HG03196 (cell line): Measurements from ENCODE around the gene HIRA.

ENCODE experiments used
- ATAC-seq: cut with Tn5 transposase; IDR thresholded peaks from one replicate; pipeline ENCODE4 v1.9.1; 2021; ENCODE audit not compliant: unreplicated experiment

Gene HIRA, protein sequence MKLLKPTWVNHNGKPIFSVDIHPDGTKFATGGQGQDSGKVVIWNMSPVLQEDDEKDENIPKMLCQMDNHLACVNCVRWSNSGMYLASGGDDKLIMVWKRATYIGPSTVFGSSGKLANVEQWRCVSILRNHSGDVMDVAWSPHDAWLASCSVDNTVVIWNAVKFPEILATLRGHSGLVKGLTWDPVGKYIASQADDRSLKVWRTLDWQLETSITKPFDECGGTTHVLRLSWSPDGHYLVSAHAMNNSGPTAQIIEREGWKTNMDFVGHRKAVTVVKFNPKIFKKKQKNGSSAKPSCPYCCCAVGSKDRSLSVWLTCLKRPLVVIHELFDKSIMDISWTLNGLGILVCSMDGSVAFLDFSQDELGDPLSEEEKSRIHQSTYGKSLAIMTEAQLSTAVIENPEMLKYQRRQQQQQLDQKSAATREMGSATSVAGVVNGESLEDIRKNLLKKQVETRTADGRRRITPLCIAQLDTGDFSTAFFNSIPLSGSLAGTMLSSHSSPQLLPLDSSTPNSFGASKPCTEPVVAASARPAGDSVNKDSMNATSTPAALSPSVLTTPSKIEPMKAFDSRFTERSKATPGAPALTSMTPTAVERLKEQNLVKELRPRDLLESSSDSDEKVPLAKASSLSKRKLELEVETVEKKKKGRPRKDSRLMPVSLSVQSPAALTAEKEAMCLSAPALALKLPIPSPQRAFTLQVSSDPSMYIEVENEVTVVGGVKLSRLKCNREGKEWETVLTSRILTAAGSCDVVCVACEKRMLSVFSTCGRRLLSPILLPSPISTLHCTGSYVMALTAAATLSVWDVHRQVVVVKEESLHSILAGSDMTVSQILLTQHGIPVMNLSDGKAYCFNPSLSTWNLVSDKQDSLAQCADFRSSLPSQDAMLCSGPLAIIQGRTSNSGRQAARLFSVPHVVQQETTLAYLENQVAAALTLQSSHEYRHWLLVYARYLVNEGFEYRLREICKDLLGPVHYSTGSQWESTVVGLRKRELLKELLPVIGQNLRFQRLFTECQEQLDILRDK

DNA sequence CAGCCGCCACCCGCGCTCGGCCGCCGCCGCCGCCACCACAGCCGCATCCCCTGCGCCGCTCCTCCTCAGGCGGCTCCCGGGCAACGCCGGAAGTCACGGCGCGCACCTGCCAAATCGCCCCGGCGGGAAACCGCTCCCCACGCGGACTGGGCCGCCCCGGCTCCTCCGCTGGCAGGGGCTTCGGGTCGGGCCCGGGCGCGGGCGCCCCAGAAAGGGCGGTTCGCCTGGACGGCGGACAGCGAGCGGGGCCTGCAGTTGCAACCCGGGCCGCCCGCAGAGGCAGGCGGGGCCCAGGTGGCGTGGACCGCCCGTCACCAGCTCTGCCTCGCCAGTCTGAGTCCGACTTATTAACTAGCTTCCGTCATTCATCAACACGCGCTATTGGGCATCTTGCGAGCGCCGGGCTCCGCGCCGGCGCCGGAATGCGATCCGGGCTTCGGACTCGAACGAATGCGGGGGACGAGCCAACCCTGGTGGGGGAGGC lies at the start of gene HIRA:
Gene HIRA (minus strand): TSS at position 85 of the 484 bp plus-strand sequence. CDS start 257 bp downstream, outside the sequence.
- ATAC-seq = peak; percentile 39

DNA sequence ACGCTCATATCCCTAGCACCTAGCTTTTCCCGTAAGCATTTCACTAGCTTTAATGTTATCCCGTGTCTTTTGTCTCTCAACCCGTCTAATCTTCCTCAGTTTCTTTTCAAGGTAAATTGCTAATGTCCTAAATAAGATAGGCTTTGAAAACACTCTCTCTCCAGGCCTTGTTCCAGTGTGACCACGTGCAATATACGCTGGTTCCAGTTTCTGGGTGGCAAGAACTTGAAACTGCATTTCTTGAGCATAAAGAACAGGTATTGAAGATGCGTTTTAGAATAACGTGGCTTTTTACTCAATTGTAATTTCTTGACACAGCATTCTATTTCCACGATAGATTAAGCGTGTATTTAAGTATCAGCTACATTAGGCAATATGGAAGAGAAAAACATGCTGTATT lies 49.3 kb upstream of the HIRA start:
- ATAC-seq = no peak

DNA sequence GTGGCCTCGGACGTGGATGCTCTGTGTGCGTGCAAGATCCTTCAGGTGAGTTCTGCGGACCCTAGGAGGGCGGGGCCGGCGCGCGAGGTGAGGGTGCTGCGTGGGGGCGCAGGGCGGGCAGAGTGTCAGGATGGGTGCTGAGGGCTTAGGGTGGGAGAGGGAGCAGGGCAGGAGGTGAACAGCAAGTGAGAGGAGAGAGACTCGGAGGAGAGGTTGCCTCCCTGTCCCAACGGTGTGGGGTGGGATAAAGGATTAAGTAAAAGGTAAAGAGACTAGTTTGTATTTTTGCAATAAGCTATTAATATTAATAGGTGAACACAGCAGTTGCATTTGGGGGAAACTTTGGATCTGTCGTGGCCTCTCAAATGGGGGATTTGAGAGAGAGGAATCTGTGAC lies 48.6 kb upstream of the HIRA start:
- no peak for ATAC-seq

DNA sequence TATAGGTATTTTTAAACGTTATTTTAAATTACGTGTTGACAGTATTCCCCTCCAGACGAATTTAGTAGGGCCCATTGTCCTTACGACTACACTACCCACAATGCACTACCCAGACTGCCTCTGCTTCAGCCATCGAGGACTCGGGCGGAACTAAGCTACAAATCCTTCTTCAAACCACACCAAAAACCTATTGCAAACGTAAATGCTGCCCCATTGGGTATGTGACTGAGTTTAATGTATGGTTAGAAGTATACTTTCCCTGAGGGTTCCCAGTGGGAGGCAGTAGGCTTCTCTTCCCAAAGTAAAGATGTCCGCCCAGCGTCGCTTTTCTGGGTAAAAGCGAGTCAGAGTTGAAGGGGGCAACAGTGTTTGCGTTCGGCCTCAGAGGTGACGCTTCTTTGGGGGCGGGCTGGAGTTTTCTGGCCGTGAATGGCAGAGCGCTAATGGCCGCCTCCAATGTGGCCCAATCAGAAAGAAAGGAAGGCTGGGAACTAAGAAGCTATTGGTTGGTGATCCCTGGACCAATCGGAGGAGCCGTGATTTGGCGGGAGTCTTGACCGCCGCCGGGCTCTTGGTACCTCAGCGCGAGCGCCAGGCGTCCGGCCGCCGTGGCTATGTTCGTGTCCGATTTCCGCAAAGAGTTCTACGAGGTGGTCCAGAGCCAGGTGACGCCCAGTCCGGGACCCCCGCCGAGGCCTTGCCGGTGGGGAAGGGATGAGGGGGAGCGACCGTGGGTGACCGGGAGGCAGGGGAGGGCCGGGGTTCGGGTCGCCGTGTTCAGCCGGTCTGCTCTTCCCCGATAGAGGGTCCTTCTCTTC lies 48.0 kb upstream of the HIRA start, which contains the start of gene CDC45:
Gene CDC45 (plus strand): TSS at position 566 of the 818 bp plus-strand sequence. CDS start 49 bp downstream, at position 615.
- peak; percentile 76 for ATAC-seq

DNA sequence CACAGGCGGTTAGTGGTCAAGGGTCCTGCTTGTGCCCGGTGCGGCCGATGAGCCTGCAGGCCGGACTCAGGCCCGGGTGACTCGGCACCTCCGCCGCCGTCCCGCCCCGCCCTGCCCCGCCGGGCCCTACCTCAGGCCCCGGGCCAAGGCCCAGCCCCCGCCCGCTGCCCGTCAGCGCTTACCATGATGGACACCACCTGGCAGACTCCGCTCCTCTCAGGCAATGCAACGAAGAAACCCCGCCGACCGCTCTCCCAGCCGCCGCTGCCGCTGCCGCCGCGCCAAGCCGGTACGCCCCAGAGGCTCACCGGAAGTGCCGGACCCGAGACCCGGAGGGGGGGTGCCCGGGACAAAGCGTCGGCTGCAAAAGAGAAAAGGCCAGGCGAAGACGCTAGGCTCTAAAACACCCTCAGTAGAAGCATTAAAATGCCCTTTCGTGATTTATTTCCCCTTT lies 47.4 kb upstream of the HIRA start, which contains the start of gene UFD1:
Gene UFD1 (minus strand): TSS at position 293 of the 454 bp plus-strand sequence. CDS start 108 bp downstream, at position 185.
- ATAC-seq = peak; percentile 43

DNA sequence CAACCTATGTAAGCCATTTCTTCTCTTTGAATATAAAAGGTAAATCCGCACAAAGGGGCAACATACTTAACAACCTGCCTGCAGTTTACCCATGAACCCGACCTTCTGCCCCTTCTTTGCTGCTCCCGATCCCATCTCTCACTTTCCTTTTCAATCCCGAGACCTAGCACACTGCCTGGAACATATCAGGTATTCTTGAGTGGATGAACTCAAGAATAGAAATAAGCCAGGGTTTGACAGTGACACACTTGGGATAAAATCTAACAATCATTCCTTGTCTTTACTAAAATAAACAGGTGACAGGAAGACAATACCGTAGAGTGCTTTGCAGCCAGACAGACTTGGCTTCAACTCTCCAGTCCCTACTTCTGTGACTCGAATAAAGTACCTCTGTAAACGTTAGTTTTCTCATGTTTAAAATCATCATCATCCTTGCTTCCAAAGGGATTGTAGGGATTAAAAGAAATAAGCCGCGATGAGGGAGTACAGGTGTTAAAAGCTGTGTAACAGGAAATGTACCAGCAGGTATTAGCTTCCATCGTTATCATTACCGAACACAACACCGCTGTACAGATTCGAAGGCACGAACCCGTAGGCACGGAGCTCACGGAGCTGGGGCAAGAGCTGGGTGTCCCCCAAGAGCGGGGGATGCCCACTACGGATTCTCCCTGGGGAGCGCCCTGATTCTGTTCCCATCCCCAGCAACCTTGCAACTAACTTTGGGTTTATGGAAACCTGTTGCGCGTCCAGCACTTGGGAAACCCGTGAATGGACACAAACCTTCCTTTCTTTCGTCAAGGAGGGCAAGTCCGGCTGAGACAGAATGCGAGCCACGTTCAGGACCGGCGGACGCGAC lies 46.7 kb upstream of the HIRA start:
- ATAC-seq = peak; percentile 4

DNA sequence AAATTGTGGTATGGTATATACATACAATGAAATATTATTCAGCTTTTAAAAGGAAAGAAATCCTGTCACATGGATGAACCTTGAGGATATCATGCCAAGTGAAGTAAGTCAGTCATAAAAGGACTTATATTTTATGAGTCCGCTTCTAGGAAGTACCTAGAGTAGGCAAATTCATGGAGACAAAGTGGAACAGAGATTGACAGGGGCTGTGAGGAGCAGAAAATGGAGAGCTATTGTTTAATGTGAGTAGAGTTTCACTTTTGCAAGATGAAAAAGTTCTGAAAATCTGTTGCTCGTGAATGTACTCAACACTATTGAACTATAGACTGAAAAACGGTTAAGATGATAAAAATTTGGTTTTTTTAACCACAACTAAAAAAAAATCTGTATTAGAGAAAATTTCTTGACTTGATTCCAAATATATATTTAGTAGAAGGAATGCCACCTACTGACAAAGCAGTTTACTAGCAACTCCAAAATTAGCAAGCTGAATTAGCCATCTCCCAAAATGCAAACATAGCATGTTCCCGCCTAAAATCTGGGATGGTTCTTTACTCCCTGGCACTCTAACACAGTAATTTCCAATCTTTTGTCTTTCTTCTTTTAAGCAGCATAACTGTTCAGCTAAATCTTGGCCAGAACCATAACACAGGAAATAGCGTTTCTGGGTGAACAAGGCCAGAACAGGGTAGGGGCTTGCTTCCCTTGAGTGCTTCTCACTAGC lies 46.0 kb upstream of the HIRA start:
- ATAC-seq = no peak

DNA sequence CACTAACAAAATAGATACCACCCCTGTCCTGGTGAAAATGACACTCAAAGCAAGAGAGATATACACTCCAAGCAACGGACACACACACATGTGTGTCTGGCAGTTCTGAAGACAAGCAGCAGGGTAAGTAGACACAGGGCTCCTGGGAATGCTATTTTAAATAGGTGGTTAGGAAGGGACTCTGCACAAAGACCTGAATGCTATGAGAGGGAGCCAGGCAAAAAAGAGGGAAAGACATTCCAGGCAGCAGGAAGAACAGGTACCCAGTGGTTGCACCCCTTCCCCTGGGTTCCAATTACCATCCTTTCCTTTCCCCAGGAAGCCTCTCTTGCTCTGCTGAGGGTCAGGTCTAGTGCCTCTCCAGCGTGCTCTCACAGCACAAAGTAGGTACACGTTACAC lies 44.5 kb upstream of the HIRA start:
- no peak for ATAC-seq

DNA sequence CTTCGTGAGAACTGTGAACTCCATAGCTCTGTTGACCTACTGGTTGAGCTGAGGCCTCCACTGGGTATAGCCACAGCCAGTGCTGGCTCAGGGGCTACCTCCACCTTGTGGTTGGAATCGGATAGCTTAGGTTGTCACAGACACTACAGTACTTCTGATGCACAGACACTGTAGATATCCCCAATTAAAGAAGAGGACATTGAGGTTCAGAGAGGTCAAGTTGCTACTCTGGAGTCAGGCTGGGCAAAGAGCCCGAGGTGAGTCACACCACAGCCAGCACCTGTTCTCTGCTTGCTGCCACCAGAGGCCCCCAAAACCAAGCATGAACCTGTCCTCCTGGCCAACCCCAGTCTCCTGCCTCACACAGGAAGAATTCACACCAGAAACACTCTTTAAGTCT lies 42.0 kb upstream of the HIRA start:
- ATAC-seq = no peak

DNA sequence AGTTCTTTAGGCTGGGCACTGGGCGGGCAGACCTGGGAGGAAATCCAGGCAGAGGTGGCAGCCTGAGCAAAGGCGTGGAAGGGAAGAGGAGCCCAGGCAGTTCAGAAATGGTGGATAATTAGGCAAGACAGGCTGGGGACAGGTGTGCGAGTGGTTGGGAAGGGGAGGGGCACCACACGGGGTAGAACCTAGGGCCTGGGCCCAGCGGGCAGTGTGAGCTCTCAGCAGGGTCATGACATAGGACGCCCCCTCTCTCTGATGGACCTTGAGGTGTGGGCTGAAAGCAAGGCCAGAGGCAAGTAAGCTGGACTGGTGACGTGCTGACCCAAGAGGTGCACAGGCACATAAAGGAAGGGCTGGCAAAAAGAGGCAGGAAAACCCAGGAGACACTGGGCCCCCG lies 40.7 kb upstream of the HIRA start:
- ATAC-seq = no peak

DNA sequence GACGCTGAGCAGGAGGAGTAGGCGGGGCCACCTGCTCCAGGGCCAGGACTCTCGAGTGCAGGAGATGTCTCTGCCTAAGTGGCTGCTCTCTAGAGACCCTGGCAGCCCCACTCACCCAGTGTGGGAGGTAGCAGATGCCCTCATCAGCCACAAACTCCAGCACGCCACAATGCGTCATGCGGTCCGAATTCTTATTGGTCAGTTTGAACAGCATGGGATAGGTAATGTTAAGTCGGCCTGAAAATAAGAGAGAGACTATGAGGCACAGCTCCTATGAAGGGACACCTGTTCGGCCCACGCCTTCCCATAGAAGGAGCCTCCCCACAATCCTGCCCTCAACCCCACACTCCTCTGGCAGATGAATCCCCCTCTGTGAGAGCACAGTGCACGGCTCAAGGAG lies 40.0 kb upstream of the HIRA start:
- no peak for ATAC-seq

DNA sequence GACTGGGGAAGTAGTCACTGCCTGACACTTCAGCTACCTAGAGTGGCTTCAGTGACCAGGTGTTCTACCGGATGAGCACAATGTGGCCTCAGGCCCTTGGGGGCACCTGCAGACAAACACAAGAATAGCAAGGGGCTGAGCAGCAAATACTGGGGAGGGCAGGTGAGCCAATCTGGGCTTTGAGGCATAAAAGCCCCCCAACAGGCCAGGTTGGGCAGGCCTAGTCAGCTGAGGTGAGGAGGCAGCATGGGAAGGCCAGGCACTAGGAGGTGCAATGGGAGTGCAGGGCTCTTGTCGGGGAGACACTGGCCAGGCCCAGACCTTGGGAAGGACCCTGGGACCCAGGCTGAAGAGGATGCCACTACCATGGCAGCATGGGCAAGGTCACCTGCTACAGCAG lies 38.5 kb upstream of the HIRA start:
- no peak for ATAC-seq

DNA sequence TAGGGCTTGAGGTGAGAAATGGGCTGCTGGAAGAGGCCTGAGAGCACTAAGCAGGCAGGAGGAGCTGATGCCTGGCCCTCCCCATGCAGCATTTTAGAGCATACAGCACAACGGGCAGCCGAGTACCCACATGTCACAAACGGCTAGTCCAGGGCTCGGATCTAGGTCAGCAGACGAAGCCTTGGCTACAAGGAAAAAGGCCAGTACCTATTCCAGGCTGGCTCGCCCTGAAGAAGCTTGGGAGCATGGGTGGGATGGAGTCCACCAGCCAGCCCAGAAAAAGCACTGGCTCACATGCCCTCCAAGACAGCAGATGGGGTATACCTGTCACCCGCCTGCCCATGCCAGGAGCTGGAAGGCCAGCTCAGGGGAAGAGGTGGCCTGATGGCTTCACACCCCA lies 37.9 kb upstream of the HIRA start:
- no peak for ATAC-seq

DNA sequence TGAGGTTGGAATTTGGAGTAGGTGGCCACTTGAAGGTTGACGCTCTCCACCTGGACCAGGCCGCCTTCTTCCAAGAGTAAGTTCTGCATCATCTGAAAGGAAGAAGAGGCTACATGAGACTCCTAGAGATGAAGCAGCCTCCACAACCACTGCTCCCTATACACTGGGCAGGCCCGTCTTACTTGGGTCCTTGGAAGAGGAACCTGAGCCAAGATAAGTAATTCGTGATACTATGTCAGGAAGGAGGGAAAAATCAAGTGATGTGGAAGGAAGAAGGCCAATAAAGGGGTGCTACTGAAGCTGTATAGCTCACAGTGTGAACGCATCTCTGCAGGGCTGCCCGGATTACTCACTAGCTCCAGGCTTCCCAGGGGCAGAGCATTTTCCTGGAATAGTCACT lies 36.4 kb upstream of the HIRA start:
- ATAC-seq = no peak

DNA sequence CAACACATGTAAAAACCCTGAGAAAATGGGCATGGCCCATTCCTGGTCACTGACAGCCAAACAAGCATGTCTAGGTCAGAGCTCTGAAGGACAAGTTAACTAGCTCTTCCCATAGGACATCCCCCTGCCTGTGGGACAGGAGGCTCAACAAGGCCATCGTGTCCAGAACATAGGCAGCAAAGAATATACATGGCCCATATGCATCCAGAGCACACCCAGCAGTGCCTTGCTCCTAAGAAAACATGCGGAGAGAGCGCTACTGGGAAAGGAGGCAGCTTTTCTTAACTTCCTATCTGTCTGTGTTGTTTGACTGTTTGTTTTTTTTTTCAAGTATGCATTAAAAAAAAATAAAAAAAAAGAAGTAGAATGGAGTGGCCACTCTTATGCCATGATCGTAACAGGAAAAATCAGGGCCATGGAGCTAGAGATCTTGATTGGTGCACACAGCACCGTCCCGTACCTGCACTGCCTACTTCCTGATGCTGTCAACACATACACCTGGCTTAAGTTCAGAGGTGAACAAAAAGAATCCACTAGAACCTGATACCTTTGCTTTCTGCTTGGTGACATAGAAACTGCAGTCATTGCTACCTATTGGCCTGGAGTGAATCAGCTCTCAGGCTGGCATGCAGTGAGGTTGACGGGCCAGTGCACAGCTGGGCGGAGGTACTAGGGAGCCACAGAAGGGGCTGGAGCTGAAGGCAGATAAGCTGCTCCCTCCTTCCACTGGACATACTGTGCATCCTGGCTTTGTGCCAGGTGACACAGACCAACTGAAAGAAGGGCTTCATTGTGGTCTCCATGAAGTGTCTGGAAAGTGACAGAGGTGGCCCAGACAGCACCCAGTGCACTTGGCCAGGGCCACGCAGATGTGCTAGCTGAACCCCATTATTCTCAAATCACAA lies 35.6 kb upstream of the HIRA start:
- ATAC-seq = no peak

DNA sequence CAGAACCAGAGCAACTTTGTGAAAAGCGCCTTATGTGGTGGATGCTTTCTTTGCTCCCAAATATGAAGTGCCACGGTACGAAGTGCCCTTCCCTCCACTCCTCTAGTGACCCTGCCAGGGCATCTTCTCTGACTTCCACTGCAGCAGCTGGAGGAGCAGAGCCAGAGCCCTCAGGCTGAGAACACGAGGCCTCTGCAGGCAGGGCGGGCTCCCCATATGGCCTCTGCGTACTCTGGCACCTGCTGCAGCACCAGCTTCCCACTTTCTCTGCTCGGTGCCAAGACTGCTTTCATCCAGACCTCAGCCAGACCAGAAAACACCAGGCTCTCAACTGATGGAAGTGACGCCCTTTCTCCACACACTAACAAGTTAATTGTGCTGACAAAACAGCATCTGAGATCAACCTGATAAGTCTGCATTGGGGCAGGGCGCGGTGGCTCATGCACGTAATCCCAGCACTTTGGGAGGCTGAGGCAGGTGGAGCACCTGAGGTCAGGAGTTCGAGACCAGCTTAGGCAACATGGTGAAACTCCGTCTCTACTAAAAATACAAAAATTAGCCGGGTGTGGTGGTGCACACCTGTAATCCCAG lies 34.7 kb upstream of the HIRA start:
- ATAC-seq = no peak

DNA sequence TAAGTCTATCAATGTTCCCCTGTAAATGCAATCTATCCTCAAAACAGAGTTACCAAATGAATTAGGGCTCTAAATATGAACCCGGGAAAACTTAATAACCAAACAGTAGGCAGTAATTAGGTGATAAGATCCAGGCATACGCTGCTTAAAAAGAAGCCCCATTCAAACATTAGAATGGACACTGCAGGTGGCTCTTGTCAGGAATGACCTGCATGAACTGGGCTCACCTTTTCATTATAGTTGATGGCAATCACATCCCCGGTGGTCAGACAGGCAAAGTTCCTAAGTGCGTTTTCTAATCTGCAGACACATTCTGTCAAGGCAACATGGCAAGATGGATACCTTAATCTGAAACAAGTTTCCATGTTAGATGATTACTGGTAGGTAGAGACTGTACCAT lies 33.4 kb upstream of the HIRA start:
- ATAC-seq = no peak
